GM20431 (cell line): Measurements from ENCODE around the gene LRRC8B.

Source experiments
- in situ Hi-C: fragments of 300-500 bp; cut with MseI, MboI; formaldehyde crosslinking; loops from one replicate; pipeline ENCODE4 v1.15.0; 2020; ENCODE audit warnings: low sequenced_read_pairs; ENCODE audit not compliant: unreplicated experiment

LRRC8B gene

GRCh38 chr1:89524369-89525168 is at the start of gene LRRC8B:
Gene LRRC8B, plus strand, starts transcription at chr1:89524829. Its CDS starts 57,822 bp downstream, at chr1:89582651.
- in situ Hi-C loops, result loop anchor here (25.0 kb wide), 1 partner anchor 463 kb away; the partner anchor contains the start of gene ZNF326

GRCh38 chr1:89475269-89475668 is 49.4 kb upstream of the LRRC8B start:
- in situ Hi-C loops, result loop anchor here (25.0 kb wide), 2 partner anchors 112 to 287 kb away; no protein-coding TSS in a partner anchor

GRCh38 chr1:89476072-89476471 is 48.6 kb upstream of the LRRC8B start:
- in situ Hi-C loops, result loop anchor here (25.0 kb wide), 2 partner anchors 111 to 286 kb away; no protein-coding TSS in a partner anchor

GRCh38 chr1:89483010-89483756 is 41.4 kb upstream of the LRRC8B start:
- in situ Hi-C loops, result loop anchor here (25.0 kb wide), 2 partner anchors 104 to 279 kb away; no protein-coding TSS in a partner anchor

- in situ Hi-C loops, result loop anchor here (25.0 kb wide), 2 partner anchors 104 to 279 kb away; no protein-coding TSS in a partner anchor
Measured at GRCh38 chr1:89483757-89484077, 40.9 kb upstream of the LRRC8B start.

GRCh38 chr1:89484092-89485038 is 40.3 kb upstream of the LRRC8B start:
- in situ Hi-C loops, result loop anchor here (25.0 kb wide), 2 partner anchors 103 to 278 kb away; no protein-coding TSS in a partner anchor

- in situ Hi-C loops, result loop anchor here (25.0 kb wide), 2 partner anchors 99 to 274 kb away; no protein-coding TSS in a partner anchor
Measured at GRCh38 chr1:89487972-89488371, 36.7 kb upstream of the LRRC8B start.

GRCh38 chr1:89489047-89489729 is 35.4 kb upstream of the LRRC8B start:
- in situ Hi-C loops, result loop anchor here (25.0 kb wide), 2 partner anchors 98 to 273 kb away; no protein-coding TSS in a partner anchor

- in situ Hi-C loops, result loop anchor here (25.0 kb wide), 2 partner anchors 97 to 272 kb away; no protein-coding TSS in a partner anchor
Measured at GRCh38 chr1:89490389-89490788, 34.2 kb upstream of the LRRC8B start.

GRCh38 chr1:89499320-89499719 is 25.3 kb upstream of the LRRC8B start:
- in situ Hi-C loops, result loop anchor here (25.0 kb wide), 2 partner anchors 88 to 263 kb away; no protein-coding TSS in a partner anchor

GRCh38 chr1:89502042-89502441 is 22.6 kb upstream of the LRRC8B start:
- in situ Hi-C loops, result loop anchor here (25.0 kb wide), 1 partner anchor 485 kb away; the partner anchor contains the start of gene ZNF326

- in situ Hi-C loops, result loop anchor here (25.0 kb wide), 1 partner anchor 484 kb away; the partner anchor contains the start of gene ZNF326
Measured at GRCh38 chr1:89502895-89503294, 21.7 kb upstream of the LRRC8B start.

GRCh38 chr1:89503690-89504089 is 20.9 kb upstream of the LRRC8B start:
- in situ Hi-C loops, result loop anchor here (25.0 kb wide), 1 partner anchor 484 kb away; the partner anchor contains the start of gene ZNF326

- in situ Hi-C loops, result loop anchor here (25.0 kb wide), 1 partner anchor 477 kb away; the partner anchor contains the start of gene ZNF326
Measured at GRCh38 chr1:89510061-89510460, 14.6 kb upstream of the LRRC8B start.

- in situ Hi-C loops, result loop anchor here (25.0 kb wide), 1 partner anchor 474 kb away; the partner anchor contains the start of gene ZNF326
Measured at GRCh38 chr1:89512996-89513720, 11.5 kb upstream of the LRRC8B start.

GRCh38 chr1:89516055-89516454 is 8.6 kb upstream of the LRRC8B start:
- in situ Hi-C loops, result loop anchor here (25.0 kb wide), 1 partner anchor 471 kb away; the partner anchor contains the start of gene ZNF326

GRCh38 chr1:89518221-89518631 is 6.4 kb upstream of the LRRC8B start:
- in situ Hi-C loops, result loop anchor here (25.0 kb wide), 1 partner anchor 469 kb away; the partner anchor contains the start of gene ZNF326
